Trophoblast cell (in vitro differentiated cells and primary cell): ENCODE measurements around the gene NDUFAF8.

ENCODE experiments used
- DNase-seq, 2 donors: peaks; one replicate each; pipeline ENCODE4 v3.0.0-alpha.2; 2016
- H2AFZ ChIP-seq: 2 replicates; pipeline ENCODE4 v1.6.1; 2013; ENCODE audit warnings: low read length, moderate library complexity, mild to moderate bottlenecking; ENCODE audit not compliant: insufficient read depth, poor library complexity
- H2AK5ac ChIP-seq: 2 replicates; pipeline ENCODE4 v1.6.1; 2013; ENCODE audit warnings: mild to moderate bottlenecking, low read length
- H2BK120ac ChIP-seq: 2 replicates; pipeline ENCODE4 v1.6.1; 2013; ENCODE audit warnings: low read length, mild to moderate bottlenecking, moderate library complexity; ENCODE audit not compliant: insufficient read depth, poor library complexity
- H2BK12ac ChIP-seq: 2 replicates; pipeline ENCODE4 v1.6.1; 2013; ENCODE audit warnings: mild to moderate bottlenecking, low read length, moderate library complexity
- H2BK5ac ChIP-seq: 2 replicates; pipeline ENCODE4 v1.6.1; 2013; ENCODE audit warnings: low read length, low read depth, moderate library complexity, mild to moderate bottlenecking; ENCODE audit not compliant: poor library complexity
- H3K14ac ChIP-seq: 2 replicates; pipeline ENCODE4 v1.6.1; 2013; ENCODE audit warnings: mild to moderate bottlenecking, low read length
- H3K18ac ChIP-seq: 2 replicates; pipeline ENCODE4 v1.6.1; 2013; ENCODE audit warnings: mild to moderate bottlenecking, low read length
- H3K23ac ChIP-seq: 2 replicates; pipeline ENCODE4 v1.6.1; 2013; ENCODE audit warnings: low read length
- H3K27ac ChIP-seq: 2 replicates; pipeline ENCODE4 v1.5.1; 2013; ENCODE audit warnings: low read depth, mild to moderate bottlenecking, inconsistent platforms, low read length, moderate library complexity
- H3K27me3 ChIP-seq: 2 replicates; pipeline ENCODE4 v1.6.1; 2013; ENCODE audit warnings: inconsistent platforms, mild to moderate bottlenecking, low read length, moderate library complexity; ENCODE audit not compliant: insufficient read depth
- H3K36me3 ChIP-seq, 2 experiments: 1 replicate in 1 of 2; 2 replicates in 1 of 2; pipeline ENCODE4 v1.6.1; 2013; ENCODE audit warnings: low read length in 2 of 2, mild to moderate bottlenecking in 2 of 2, moderate library complexity in 1 of 2; ENCODE audit not compliant: insufficient read depth in 2 of 2, control insufficient read depth in 1 of 2
- H3K4ac ChIP-seq: 2 replicates; pipeline ENCODE4 v1.6.1; 2013; ENCODE audit warnings: low read depth, mild to moderate bottlenecking, low read length, moderate library complexity
- H3K4me1 ChIP-seq, 2 experiments: 1 replicate in 1 of 2; 2 replicates in 1 of 2; pipeline ENCODE4 v1.6.1; 2013; ENCODE audit warnings: low read length in 2 of 2, mild to moderate bottlenecking in 2 of 2, moderate library complexity in 1 of 2; ENCODE audit not compliant: insufficient read depth in 2 of 2, control insufficient read depth in 1 of 2
- H3K4me2 ChIP-seq: 2 replicates; pipeline ENCODE4 v1.6.1; 2013; ENCODE audit warnings: inconsistent platforms, mild to moderate bottlenecking, low read length, moderate library complexity
- H3K4me3 ChIP-seq: 2 replicates; pipeline ENCODE4 v1.5.1; 2013; ENCODE audit warnings: mild to moderate bottlenecking, low read depth, low read length, inconsistent platforms
- H3K79me1 ChIP-seq: one replicate; pipeline ENCODE4 v1.6.1; 2013; ENCODE audit warnings: low read length
- H3K79me2 ChIP-seq: 2 replicates; pipeline ENCODE4 v1.6.1; 2013; ENCODE audit warnings: low read length, mild to moderate bottlenecking; ENCODE audit not compliant: control insufficient read depth, insufficient read depth, poor library complexity
- H3K9ac ChIP-seq: 2 replicates; pipeline ENCODE4 v1.6.1; 2013; ENCODE audit warnings: mild to moderate bottlenecking, low read length
- H3K9me3 ChIP-seq: 2 replicates; pipeline ENCODE4 v1.6.1; 2013; ENCODE audit warnings: low read depth, mild to moderate bottlenecking, control low read depth, inconsistent platforms, low read length; ENCODE audit not compliant: insufficient read depth
- H4K12ac ChIP-seq: 2 replicates; pipeline ENCODE4 v1.6.1; 2013; ENCODE audit warnings: low read depth, mild to moderate bottlenecking, low read length, moderate library complexity
- H4K8ac ChIP-seq: 2 replicates; pipeline ENCODE4 v1.6.1; 2013; ENCODE audit warnings: low read depth, mild to moderate bottlenecking, low read length, moderate library complexity
- H4K91ac ChIP-seq: one replicate; pipeline ENCODE4 v1.6.1; 2013; ENCODE audit warnings: low read depth, mild to moderate bottlenecking, low read length, moderate library complexity
- WGBS: extraction: QIAGEN DNeasy Blood & Tissue Kit; methylation state at CpG from one replicate; pipeline ENCODE4 v1.1.7; 2013; ENCODE audit warnings: missing lambda C conversion rate; ENCODE audit not compliant: insufficient read length, insufficient coverage; ENCODE audit errors: extremely low coverage; 5-methylcytosine and 5-hydroxymethylcytosine counted together

Gene NDUFAF8

GRCh38 chr17:81274471-81274855, 35.3 kb downstream of the NDUFAF8 start:
- H2BK5ac ChIP-seq: no peak overlapping the region
- H3K79me2 ChIP-seq: no peaks in the 10 kb centered on the region
- H3K18ac ChIP-seq: no peak overlapping the region
- no peak overlapping the region for H4K8ac ChIP-seq
- H2AK5ac ChIP-seq: no peak overlapping the region
- H2BK12ac ChIP-seq: no peak overlapping the region
- no peak overlapping the region for H4K91ac ChIP-seq
- H2BK120ac ChIP-seq: no peak overlapping the region
- H3K9ac ChIP-seq: no peak overlapping the region
- no peak overlapping the region for H4K12ac ChIP-seq
- peaks cover 79 to 82% of the 10 kb centered on the region in 2 experiments for H3K36me3 ChIP-seq
- DNase-seq: no peak
- no CpG with 5 or more reads among the region's 14 CpGs for WGBS
- H3K79me1 ChIP-seq: no peaks in the 10 kb centered on the region
- H3K14ac ChIP-seq: no peak overlapping the region
- H3K4ac ChIP-seq: no peak overlapping the region
- H3K27ac ChIP-seq: no peak overlapping the region
- H3K4me2 ChIP-seq: no peak overlapping the region
- no peaks in the 10 kb centered on the region for H3K27me3 ChIP-seq
- no peak overlapping the region for H3K4me3 ChIP-seq
- H2AFZ ChIP-seq: no peak overlapping the region
- H3K4me1 ChIP-seq: no peaks in the 10 kb centered on the region
- no peak overlapping the region for H3K23ac ChIP-seq
- no peaks in the 10 kb centered on the region for H3K9me3 ChIP-seq

- no peaks in the 10 kb centered on the region for H3K4me1 ChIP-seq
- H4K91ac ChIP-seq: no peak overlapping the region
- H3K9me3 ChIP-seq: no peaks in the 10 kb centered on the region
- H3K27ac ChIP-seq: no peak overlapping the region
- no peak for DNase-seq
- H2BK5ac ChIP-seq: no peak overlapping the region
- no peak overlapping the region for H3K9ac ChIP-seq
- no peaks in the 10 kb centered on the region for H3K27me3 ChIP-seq
- H3K36me3 ChIP-seq: peaks cover 79 to 81% of the 10 kb centered on the region in 2 experiments
- no peak overlapping the region for H3K4me3 ChIP-seq
- no peak overlapping the region for H4K12ac ChIP-seq
- H2AK5ac ChIP-seq: no peak overlapping the region
- no peak overlapping the region for H2BK120ac ChIP-seq
- H3K79me1 ChIP-seq: no peaks in the 10 kb centered on the region
- no CpG with 5 or more reads among the region's 11 CpGs for WGBS
- H3K79me2 ChIP-seq: no peaks in the 10 kb centered on the region
- no peak overlapping the region for H3K23ac ChIP-seq
- no peak overlapping the region for H2AFZ ChIP-seq
- no peak overlapping the region for H4K8ac ChIP-seq
- H3K18ac ChIP-seq: no peak overlapping the region
- H3K14ac ChIP-seq: no peak overlapping the region
- no peak overlapping the region for H3K4me2 ChIP-seq
- no peak overlapping the region for H3K4ac ChIP-seq
- no peak overlapping the region for H2BK12ac ChIP-seq
Measured at GRCh38 chr17:81276781-81277180, 37.7 kb downstream of the NDUFAF8 start.

GRCh38 chr17:81277421-81277820, 38.3 kb downstream of the NDUFAF8 start:
- Histone ChIP-seq H3K9ac (no peak overlapping the region), H2BK12ac (no peak overlapping the region), H3K36me3 (peaks cover 82 to 84% of the 10 kb centered on the region in 2 experiments), H3K27me3 (no peaks in the 10 kb centered on the region), H3K4me1 (no peaks in the 10 kb centered on the region), H3K14ac (no peak overlapping the region), H2AK5ac (no peak overlapping the region), H3K4me3 (no peak overlapping the region), H3K23ac (no peak overlapping the region), H2BK5ac (no peak overlapping the region), H3K79me1 (no peaks in the 10 kb centered on the region), H4K91ac (no peak overlapping the region), H3K18ac (no peak overlapping the region), H3K9me3 (no peaks in the 10 kb centered on the region), H3K79me2 (no peaks in the 10 kb centered on the region), H4K12ac (no peak overlapping the region), H3K4ac (no peak overlapping the region), H3K27ac (no peak overlapping the region), H3K4me2 (no peak overlapping the region), H2AFZ (no peak overlapping the region), H2BK120ac (no peak overlapping the region), H4K8ac (no peak overlapping the region)
- WGBS: no CpG with 5 or more reads among the region's 18 CpGs
- no peak for DNase-seq

- Histone ChIP-seq H4K91ac (no peak overlapping the region), H4K12ac (no peak overlapping the region), H3K27me3 (no peaks in the 10 kb centered on the region), H2AFZ (no peak overlapping the region), H3K79me2 (no peaks in the 10 kb centered on the region), H3K4me1 (no peaks in the 10 kb centered on the region), H3K23ac (no peak overlapping the region), H3K79me1 (no peaks in the 10 kb centered on the region), H3K4me3 (no peak overlapping the region), H3K4me2 (no peak overlapping the region), H3K18ac (no peak overlapping the region), H2BK12ac (no peak overlapping the region), H3K4ac (no peak overlapping the region), H3K27ac (no peak overlapping the region), H3K9me3 (no peaks in the 10 kb centered on the region), H2BK120ac (no peak overlapping the region), H3K9ac (no peak overlapping the region), H2BK5ac (no peak overlapping the region), H2AK5ac (no peak overlapping the region), H4K8ac (no peak overlapping the region), H3K14ac (no peak overlapping the region), H3K36me3 (peaks cover 81 to 85% of the 10 kb centered on the region in 2 experiments)
- no CpG with 5 or more reads among the region's 20 CpGs for WGBS
- DNase-seq: no peak
Measured at GRCh38 chr17:81277946-81278693, 39.0 kb downstream of the NDUFAF8 start.
